Kidney (tissue), 14 donors: ENCODE measurements around the gene RAC3. TPM values are rescaled to one million over a fixed set of nuclear protein-coding genes. Genes with fewer than 3 reads are reported as not detected.

Source experiments
- DNase-seq, 5 donors: peaks; one replicate each; pipeline ENCODE4 v3.0.0-alpha.2; 2013 to 2020
- FAIRE-seq: peaks from 2 replicates; lab custom pipeline; 2012; peaks lifted over from hg19 to GRCh38; lab: Jason Lieb, UNC
- H3K27ac ChIP-seq, 2 donors: one replicate each; pipeline ENCODE4 v1.7.0; 2013; ENCODE audit warnings: low read depth in 2 of 2, low read length in 2 of 2, inconsistent platforms in 1 of 2
- H3K27me3 ChIP-seq: one replicate; pipeline ENCODE4 v1.7.1; 2013; ENCODE audit warnings: low read length, inconsistent platforms; ENCODE audit not compliant: control insufficient read depth, insufficient read depth
- H3K36me3 ChIP-seq, 3 donors: one replicate each; pipeline versions ENCODE4 v1.7.0 to v1.7.1; 2013; ENCODE audit warnings: low read length in 3 of 3, control low read depth in 1 of 3, inconsistent platforms in 1 of 3; ENCODE audit not compliant: insufficient read depth in 3 of 3, control insufficient read depth in 2 of 3
- H3K4me1 ChIP-seq, 3 donors: one replicate each; pipeline versions ENCODE4 v1.7.0 to v1.7.1; 2013; ENCODE audit warnings: low read length in 3 of 3, inconsistent platforms in 1 of 3, low read depth in 1 of 3; ENCODE audit not compliant: control insufficient read depth in 2 of 3, insufficient read depth in 2 of 3
- H3K4me3 ChIP-seq, 3 donors: one replicate each; pipeline versions ENCODE4 v1.7.0 to v1.8.1; 2013; ENCODE audit warnings: low read length in 3 of 3, control low read depth in 1 of 3, inconsistent platforms in 1 of 3
- H3K9ac ChIP-seq, 3 donors: one replicate each; pipeline versions ENCODE4 v1.7.0 to v1.7.1; 2013; ENCODE audit warnings: low read length in 3 of 3, control low read depth in 1 of 3, inconsistent platforms in 1 of 3
- H3K9me3 ChIP-seq, 3 donors: one replicate each; pipeline versions ENCODE4 v1.7.0 to v1.7.1; 2013; ENCODE audit warnings: low read length in 3 of 3, control low read depth in 1 of 3, inconsistent platforms in 1 of 3; ENCODE audit not compliant: control insufficient read depth in 2 of 3, insufficient read depth in 1 of 3
- intact Hi-C: fragments of 100-400 bp; cut with DNase I; formaldehyde crosslinking; loops from one replicate; pipeline ENCODE4 v1.11.1; 2022
- polyA plus RNA-seq: library from polyadenylated mRNA; stranded (reverse); fragments of 350-450 nt; fragmentation: Illumina TruSeq; extraction: RNeasy Lipid Tissue Mini Kit (QIAGEN cat#74804); gene quantifications from one replicate; pipeline ENCODE4 v1.2.3, GENCODE V29; 2014; ENCODE audit warnings: low read depth, low replicate concordance; ENCODE audit not compliant: insufficient read depth
- total RNA-seq: library from RNA; stranded (reverse); fragmentation: NEBNext Ultra II Directional; extraction: Animal tissue kit (Norgen Biotek cat#: 25700); gene quantifications from one replicate; pipeline ENCODE4 v1.2.1, GENCODE V29; 2021
- TF ChIP-seq, protein P1 (sequence below): IDR thresholded peaks from 3 replicates; pipeline ENCODE4 v1.5.1; 2012; ENCODE audit warnings: mild to moderate bottlenecking, moderate library complexity, borderline replicate concordance; ENCODE audit not compliant: insufficient read depth; ENCODE audit errors: extremely low read depth
- donor health status: control.
- donor health status: control.
- donor health status: control.
- donor health status: control.
- donor health status: control.
- donor health status: DM: yes; HTN: yes; CAD: no.
- donor health status: Normal renal cell carcinoma (clear cell type).

Gene RAC3
- total and polyA plus RNA-seq, 2 donors from 2014 or later: 2.6 to 13.1 TPM

DNA sequence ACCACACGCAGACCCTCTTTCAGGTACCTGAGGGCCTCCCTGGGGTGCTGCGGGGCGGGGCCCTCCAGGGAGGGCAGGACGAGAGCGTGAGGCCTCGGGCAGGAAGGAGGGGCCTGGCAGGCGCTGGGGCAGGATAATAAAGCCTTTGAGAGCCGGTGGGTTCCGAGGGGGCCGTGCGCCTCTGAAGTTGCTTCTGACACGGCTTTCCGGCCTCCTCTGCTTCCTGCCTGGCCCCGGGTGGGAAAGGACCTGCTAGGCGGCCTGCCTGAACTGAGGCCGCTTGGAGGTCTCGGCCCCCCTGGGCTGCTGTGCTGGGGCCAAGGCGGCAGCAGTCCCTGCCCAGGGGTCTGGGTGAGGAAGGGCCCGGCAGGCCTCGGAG lies 19.2 kb upstream of the RAC3 start:
- DNase-seq (no peak), FAIRE-seq (no peak)
- H3K36me3 ChIP-seq: no peaks in the 10 kb centered on the region
- H3K4me3 ChIP-seq: no peak overlapping the region
- H3K4me1 ChIP-seq: no peaks in the 10 kb centered on the region
- no peaks in the 10 kb centered on the region for H3K9me3 ChIP-seq
- H3K9ac ChIP-seq: no peak overlapping the region
- TF ChIP-seq, protein P1, sequence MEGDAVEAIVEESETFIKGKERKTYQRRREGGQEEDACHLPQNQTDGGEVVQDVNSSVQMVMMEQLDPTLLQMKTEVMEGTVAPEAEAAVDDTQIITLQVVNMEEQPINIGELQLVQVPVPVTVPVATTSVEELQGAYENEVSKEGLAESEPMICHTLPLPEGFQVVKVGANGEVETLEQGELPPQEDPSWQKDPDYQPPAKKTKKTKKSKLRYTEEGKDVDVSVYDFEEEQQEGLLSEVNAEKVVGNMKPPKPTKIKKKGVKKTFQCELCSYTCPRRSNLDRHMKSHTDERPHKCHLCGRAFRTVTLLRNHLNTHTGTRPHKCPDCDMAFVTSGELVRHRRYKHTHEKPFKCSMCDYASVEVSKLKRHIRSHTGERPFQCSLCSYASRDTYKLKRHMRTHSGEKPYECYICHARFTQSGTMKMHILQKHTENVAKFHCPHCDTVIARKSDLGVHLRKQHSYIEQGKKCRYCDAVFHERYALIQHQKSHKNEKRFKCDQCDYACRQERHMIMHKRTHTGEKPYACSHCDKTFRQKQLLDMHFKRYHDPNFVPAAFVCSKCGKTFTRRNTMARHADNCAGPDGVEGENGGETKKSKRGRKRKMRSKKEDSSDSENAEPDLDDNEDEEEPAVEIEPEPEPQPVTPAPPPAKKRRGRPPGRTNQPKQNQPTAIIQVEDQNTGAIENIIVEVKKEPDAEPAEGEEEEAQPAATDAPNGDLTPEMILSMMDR: no peak
- H3K27ac ChIP-seq: no peak overlapping the region
- intact Hi-C loops: loop anchor here (10.0 kb wide), 1 partner anchor 47 kb away; the partner anchor contains the start of gene NOTUM
- no peaks in the 10 kb centered on the region for H3K27me3 ChIP-seq

GRCh38 chr17:82012640-82013295 lies 18.7 kb upstream of the RAC3 start:
- FAIRE-seq (no peak), DNase-seq (no peak)
- Histone ChIP-seq H3K27me3 (no peaks in the 10 kb centered on the region), H3K4me3 (no peak overlapping the region), H3K9me3 (no peaks in the 10 kb centered on the region), H3K36me3 (no peaks in the 10 kb centered on the region), H3K4me1 (no peaks in the 10 kb centered on the region), H3K27ac (no peak overlapping the region), H3K9ac (no peak overlapping the region)
- intact Hi-C loops: loop anchor here (10.0 kb wide), 1 partner anchor 48 kb away; the partner anchor contains the start of gene NOTUM
- TF ChIP-seq, protein P1: no peak

- DNase-seq (peak in 2 of 5 donors; percentile 46 to 48), FAIRE-seq (no peak)
- Histone ChIP-seq H3K27ac (no peak overlapping the region), H3K4me1 (no peaks in the 10 kb centered on the region), H3K36me3 (no peaks in the 10 kb centered on the region), H3K9me3 (no peaks in the 10 kb centered on the region), H3K27me3 (no peaks in the 10 kb centered on the region), H3K4me3 (no peak overlapping the region), H3K9ac (no peak overlapping the region)
- intact Hi-C loops: loop anchor here (10.0 kb wide), 1 partner anchor 49 kb away; the partner anchor contains the start of gene NOTUM
- TF ChIP-seq, protein P1: no peak
Measured at GRCh38 chr17:82013341-82013740, 18.1 kb upstream of the RAC3 start.
